Activated CD4-positive, CD25-positive, alpha-beta regulatory T cell (primary cell): ENCODE data around the gene LMNA.

Experiments used
- DNase-seq, 4 experiments: peaks; one replicate each; lab custom pipeline; 2025; lab: John Stamatoyannopoulos, UW

Gene LMNA

DNA sequence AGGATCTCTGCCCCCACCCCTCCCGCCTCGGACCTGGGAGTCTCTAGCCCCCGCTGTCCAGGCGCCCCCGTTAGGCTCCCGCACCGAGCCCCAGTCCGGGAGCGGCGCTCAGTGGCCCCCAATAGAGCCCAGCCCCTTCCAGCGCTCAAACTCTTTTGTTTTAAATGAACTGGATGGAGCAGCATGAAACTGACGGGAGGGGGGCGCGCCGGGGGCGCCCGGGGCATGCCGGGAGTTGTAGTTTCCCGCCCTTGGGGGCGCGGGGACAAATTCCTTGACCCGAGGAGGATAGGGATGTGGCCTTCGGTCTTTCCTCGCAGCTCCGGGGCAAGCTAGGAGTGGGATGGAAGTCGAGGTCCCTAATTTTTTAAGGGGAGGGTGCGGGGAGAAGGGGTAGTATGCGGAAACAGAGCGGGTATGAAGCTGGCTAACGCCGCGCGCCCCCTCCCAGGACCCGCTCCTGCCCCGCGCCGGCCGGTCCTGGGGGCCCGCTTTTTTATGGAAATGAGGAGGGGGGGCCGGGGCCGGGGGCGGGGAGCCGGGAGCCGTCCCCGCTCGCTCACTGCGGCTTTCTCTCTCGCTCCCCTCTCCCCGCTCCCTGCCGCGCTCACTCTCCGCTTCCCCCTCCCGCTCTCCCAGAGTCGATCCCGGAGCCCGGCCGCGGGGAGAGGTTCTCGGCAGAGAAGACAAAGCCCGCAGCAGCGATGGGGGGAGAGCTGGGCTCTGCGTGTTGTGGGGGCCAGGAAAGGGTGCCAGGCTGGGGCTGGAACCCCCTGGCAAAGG lies 32.0 kb upstream of the LMNA start, which contains the start of gene MEX3A:
TSS of gene MEX3A (minus strand) at position 157 of the 783 bp plus-strand sequence. CDS start 467 bp downstream, outside the sequence.
- DNase-seq: peak; percentile 17 to 34 (median 19)

DNA sequence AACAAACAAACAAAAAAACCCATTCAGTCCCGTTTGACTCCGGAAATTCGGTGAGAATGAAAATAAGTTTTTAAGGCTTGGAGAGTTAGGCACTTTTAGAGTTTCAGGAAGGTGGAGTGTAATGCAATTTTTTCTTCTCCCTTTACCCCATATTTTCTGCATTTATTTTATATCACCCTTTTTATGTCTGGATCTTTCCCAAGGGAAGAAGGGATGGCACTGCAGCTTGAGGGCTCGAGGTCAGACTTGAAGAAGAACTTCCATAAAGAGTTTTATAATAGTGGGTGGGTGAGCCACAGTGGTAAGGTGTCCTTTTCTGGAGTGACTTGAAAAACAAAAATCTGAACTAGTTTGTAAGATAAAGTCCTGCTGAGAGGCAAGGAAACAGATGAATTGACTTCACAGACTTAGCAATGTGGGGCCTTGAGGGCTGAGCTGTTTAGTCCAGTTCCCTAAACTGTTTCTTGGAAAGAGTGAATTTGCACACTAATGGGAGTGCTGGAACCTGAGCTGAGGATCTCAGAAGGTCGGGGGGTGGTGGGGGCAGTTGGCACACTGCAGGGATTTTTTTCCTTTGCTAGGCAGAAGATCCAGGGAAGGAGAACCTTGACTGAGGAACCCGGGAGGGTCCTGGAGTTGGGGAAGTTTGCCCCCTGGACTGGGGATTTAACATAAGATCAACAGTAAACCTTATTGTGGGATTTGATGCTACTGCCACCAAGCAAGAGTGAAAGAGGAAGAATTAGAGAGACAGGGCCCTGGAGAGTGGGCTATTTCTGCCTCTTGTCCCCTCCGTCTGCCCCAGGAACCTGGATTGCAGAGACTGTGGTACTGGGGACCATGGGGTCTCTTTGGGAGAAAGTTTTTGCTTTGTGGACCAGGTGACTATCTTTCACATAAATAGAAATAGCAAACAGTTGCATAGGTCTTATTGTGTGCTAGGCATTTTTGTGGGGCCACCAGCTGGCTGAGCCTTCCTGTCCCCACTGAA lies 30.4 kb upstream of the LMNA start:
- no peak for DNase-seq

GRCh38 chr1:156086256-156086662 lies 28.3 kb upstream of the LMNA start:
- no peak for DNase-seq

- no peak for DNase-seq
Observed at GRCh38 chr1:156089704-156090103, 24.8 kb upstream of the LMNA start.

- no peak for DNase-seq
Observed at GRCh38 chr1:156090138-156090839, 24.2 kb upstream of the LMNA start.

GRCh38 chr1:156090840-156091188 lies 23.7 kb upstream of the LMNA start:
- DNase-seq: peak; percentile 79 to 92 (median 82)

DNA sequence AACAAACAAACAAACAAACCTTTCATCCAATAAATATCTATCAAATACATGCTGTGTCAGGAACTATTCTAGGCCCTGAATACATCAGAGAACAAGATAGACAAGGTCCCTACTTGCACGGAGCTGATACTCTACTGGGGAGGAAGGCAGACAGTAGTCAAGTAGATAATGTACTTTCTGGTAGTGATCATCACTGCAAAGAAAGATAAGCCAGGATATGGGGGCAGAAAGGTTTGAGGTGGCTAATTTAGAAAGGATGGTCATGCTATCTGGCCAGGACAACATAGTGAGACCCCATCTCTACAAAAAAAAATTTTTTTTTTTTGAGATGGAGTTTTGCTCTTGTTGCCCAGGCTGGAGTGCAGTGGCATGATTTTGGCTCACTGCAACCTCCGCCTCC lies 22.9 kb upstream of the LMNA start:
- DNase-seq: no peak

- no peak for DNase-seq
Observed at GRCh38 chr1:156095906-156096508, 18.5 kb upstream of the LMNA start.

DNA sequence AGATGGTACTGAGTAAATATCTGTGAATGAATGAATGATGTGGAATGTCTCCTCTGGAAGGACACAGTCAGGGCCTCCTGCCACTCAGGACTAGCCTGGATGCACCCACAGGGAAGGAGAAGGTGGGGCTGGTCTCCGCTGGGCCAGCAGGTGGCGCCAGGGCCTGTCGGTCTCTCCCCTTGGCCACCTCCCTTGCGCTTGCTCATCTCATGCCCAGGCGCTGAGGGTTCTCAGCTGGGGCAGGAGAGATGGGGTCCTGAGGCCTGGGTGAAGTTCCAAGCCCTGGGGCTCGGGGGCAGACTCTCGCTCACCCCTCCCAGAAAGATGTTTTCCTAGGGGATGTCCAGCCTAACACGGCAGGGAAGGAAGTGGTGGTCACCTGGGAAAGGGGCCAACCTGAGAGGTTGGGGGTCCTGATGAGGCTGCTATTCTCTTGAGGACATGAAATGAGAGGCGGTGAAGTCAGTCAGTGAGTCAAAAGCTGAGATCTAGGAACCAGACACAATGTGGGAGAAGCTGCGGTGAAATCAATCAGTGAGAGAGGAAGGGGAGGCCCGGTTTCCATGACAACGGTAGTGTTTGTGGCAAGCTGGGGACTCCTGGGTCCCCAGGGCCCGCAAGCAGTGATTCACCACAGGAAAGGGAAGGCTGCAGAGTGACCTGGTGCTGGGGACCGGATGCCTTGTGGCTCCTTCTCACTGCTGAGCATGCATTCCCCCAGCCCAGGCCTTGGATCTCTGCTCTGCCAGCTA lies 17.7 kb upstream of the LMNA start:
- DNase-seq: peak; percentile 71 to 78 (median 74)

- no peak for DNase-seq
Observed at GRCh38 chr1:156097499-156098178, 16.9 kb upstream of the LMNA start.

GRCh38 chr1:156098784-156099183 lies 15.7 kb upstream of the LMNA start:
- no peak for DNase-seq

- DNase-seq: no peak
Observed at GRCh38 chr1:156099282-156099681, 15.2 kb upstream of the LMNA start.

- DNase-seq: no peak
Observed at GRCh38 chr1:156100205-156100995, 14.1 kb upstream of the LMNA start.

DNA sequence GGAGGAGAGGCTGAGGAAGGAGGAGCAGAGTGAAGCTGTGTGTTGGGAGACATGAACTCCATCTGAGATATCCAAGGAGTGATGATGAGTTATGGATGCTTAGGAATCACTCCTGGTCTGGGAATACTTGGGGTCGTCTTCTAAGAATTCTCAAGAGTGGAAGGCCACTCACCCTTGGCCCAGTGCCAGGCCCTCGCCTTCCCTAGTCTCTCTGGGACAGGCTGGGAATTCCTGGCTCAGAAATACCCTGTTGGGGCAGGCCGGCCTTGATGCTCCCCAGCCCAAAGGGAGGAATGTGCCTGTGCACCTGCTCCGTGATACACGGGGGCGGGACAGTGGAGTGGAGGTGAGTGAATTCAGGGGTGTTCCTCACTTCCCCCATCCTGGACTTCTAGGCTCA lies 12.6 kb upstream of the LMNA start:
- no peak for DNase-seq

DNA sequence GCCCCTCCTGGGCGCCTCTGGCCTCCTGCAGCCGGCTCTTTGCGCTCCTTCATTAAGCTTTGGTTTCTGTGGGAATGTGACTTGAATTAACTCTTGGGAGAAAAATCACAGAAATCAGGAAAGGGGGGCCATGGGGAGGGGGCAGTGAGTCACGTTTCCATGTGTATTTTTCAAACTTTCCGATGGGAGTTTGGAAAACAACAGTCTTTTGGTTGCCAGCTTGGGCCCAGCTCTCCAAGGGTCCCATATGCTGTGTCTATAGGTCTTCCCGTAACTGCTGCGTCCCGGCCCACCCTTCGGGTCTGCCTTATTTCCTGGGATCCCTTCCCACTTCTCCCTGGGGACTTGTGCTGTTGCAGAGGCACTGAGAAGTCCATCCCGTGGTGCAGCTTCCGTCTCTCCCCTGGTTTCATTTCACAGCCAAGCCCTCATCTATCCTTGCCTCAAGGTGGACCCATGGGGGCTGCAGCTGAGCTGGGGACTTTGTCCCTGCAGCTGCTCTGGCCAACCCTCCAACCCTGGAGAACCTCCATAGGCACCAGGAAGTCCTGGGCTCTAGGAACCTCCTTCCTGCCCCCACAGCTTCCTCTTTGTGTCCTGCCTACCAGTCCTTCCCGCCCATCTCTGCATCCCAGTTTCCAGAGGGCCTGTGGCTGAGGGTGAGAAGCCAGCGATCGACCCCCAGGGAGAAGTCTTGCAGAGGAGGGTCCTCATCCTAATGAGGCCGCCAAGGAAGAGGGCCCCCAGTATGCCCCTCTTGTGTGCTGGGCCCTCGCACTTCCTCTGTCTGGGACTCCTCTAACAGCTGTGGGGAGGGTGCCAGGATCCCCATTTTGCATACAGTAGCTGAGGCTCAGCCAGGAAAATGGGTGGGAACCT lies 11.6 kb upstream of the LMNA start:
- DNase-seq: no peak

DNA sequence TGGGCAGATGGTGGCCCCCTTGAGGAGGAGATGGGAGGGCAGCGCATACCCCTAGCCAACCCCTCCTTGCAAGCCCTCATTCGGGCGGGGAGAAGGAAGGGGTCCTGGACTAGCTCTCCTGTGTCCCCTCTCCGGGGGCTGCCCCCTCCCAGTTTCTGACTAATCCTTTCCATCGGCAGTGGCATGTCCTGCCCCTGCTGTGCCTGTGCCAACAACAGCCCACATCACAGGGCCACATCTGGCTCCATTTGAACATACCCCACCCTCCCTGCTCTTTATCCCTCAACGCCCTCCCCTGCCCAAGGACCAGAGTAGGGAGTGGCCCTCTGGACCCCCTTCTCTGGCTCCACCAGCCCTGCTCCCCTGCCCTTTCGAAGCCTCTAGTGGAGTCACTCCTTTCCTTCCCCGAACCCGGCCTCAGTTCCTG lies 11.0 kb upstream of the LMNA start:
- DNase-seq: no peak

GRCh38 chr1:156104065-156104810 lies 10.3 kb upstream of the LMNA start:
- peak in 1 of 4 experiments; percentile 22 for DNase-seq
